Retinal pigment epithelial cell (primary cell): ENCODE results near the gene SLC25A48.

ENCODE experiments used
- DNase-seq: peaks from one replicate; pipeline ENCODE4 v3.0.0-alpha.2; 2010; ENCODE audit warnings: low read depth
- H3K4me3 ChIP-seq: 2 replicates; pipeline ENCODE4 v1.5.1; 2011; ENCODE audit warnings: mild to moderate bottlenecking, low read length, control low read depth, moderate library complexity
- TF ChIP-seq, protein P1 (sequence below): conservative IDR thresholded peaks from 2 replicates; pipeline ENCODE4 v1.5.1; 2011; ENCODE audit warnings: low read depth, low read length, control low read depth, inconsistent platforms

Gene SLC25A48

DNA sequence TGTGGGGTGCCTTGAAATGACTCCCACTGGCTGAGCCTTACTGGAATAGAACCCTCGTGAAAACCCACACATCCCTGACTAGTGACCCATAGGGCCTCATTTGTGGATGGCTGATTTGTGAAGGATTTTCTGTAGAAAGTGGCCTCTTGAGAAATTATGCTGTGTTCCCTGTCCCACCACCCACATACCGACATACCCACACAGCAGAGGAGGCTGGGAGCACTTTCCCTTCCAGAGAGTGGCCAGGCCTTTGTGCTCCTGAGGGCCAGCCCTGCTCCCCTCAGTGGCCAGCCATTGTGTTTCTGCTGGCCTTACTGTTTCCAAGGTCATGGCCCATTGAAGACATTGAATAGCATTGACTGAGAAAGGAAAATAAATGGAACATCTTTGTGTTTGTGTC, 31.6 kb downstream of the SLC25A48 start:
- TF ChIP-seq, protein P1, sequence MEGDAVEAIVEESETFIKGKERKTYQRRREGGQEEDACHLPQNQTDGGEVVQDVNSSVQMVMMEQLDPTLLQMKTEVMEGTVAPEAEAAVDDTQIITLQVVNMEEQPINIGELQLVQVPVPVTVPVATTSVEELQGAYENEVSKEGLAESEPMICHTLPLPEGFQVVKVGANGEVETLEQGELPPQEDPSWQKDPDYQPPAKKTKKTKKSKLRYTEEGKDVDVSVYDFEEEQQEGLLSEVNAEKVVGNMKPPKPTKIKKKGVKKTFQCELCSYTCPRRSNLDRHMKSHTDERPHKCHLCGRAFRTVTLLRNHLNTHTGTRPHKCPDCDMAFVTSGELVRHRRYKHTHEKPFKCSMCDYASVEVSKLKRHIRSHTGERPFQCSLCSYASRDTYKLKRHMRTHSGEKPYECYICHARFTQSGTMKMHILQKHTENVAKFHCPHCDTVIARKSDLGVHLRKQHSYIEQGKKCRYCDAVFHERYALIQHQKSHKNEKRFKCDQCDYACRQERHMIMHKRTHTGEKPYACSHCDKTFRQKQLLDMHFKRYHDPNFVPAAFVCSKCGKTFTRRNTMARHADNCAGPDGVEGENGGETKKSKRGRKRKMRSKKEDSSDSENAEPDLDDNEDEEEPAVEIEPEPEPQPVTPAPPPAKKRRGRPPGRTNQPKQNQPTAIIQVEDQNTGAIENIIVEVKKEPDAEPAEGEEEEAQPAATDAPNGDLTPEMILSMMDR = no peak
- no peak overlapping the region for H3K4me3 ChIP-seq
- DNase-seq = no peak

DNA sequence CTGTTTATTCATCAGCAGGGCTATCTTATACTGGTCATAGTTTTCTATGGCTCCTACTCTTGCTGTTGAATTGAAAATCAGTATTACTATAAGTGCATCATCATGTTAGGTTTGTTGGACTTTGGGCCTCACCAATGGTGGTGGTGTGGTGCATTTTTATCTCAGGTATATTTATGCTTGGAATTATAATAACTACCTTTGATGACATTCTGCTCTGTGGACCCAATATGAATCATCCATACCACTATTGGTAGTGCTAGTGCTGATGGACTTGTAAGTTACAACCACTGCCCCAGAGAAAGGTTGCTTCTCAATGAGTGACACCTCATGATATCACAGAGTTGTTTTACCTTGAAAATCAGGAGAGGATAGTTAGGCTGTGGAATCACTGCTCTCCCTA, 33.1 kb downstream of the SLC25A48 start:
- TF ChIP-seq, protein P1 = no peak
- DNase-seq = no peak
- H3K4me3 ChIP-seq = no peak overlapping the region

DNA sequence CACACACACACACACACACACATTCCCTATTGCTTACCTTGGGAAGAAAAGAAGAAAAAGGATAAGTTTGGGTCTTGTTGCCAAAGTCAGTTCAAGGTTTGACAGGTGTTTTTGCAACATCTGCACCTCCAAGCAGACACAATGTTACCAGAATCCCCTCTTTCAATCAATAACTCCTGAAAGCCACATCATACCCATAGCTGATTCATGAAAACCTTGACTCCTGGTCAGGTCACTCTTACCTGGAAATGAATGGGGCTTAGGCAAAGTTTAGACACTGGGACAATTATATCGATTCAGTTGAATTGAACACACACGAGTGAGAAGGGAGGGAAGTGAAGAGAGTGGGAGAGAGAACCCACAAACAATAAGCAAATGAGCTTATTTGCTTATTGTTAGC, 34.2 kb downstream of the SLC25A48 start:
- H3K4me3 ChIP-seq = no peak overlapping the region
- DNase-seq = no peak
- TF ChIP-seq, protein P1 = no peak

DNA sequence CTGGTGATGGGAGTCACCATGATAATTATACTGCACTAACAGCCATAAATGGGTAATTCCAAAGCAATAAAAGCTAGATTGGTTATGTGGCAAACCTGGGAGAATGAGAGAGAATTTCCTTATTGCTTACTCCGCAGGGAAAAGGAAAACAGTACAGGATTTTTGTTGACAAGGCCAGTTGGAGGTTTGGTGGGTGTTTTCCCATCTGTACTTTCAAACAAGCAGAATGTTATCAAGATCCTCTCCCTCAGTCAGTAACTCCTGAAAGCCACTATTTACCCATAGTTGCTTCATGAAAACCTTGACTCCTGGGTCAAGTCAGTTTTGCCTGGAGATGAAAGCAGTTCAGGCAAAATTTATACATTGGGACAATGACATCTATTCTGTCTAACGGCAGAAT, 34.8 kb downstream of the SLC25A48 start:
- TF ChIP-seq, protein P1 = no peak
- DNase-seq = no peak
- H3K4me3 ChIP-seq = no peak overlapping the region

DNA sequence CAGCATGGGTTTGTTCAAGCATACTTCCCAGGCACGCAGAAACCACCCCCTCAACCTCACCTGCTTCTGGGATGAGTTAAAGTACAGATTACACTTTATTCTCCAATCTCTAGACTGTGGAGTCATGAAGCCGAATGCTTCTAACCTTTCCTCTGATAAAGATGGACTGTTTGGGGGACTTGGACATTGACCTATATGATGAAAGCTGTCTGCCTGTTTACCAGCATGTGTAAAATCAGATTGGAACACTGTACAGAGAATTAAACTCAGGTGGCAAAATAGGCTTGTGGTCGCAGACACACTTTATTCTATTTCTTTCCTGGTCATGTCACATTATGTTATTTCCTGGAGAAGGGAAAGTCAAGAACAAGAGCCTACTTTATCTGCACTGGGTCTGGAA, 35.5 kb downstream of the SLC25A48 start:
- H3K4me3 ChIP-seq = no peak overlapping the region
- no peak for DNase-seq
- TF ChIP-seq, protein P1 = no peak

DNA sequence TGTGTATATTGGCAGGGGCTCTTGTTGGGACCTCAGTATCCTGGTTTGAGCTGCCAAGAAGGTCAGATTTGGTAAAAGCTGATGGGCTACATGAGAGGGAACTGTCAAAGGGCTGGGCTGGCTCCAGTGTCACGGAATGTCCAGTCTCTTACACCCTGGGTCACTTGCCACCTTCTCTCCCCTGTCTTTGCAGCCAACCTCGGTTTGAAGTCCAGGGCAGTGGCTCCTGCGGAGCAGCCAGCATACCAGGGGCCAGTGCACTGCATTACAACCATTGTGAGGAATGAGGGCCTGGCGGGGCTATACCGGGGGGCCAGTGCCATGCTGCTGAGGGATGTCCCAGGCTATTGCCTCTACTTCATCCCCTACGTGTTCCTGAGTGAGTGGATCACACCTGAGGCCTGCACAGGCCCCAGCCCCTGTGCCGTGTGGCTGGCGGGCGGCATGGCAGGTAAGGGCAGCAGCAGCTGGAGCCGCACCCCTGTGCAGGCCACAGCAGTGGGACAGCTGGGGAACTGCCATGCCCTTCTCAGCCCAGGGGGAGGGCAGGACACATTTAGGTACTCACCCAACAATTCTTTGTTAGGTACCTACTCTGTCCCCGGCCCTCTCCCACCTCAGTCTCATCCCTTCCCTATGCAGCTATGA, 36.9 kb downstream of the SLC25A48 start:
- TF ChIP-seq, protein P1 = no peak
- no peak overlapping the region for H3K4me3 ChIP-seq
- DNase-seq = no peak

DNA sequence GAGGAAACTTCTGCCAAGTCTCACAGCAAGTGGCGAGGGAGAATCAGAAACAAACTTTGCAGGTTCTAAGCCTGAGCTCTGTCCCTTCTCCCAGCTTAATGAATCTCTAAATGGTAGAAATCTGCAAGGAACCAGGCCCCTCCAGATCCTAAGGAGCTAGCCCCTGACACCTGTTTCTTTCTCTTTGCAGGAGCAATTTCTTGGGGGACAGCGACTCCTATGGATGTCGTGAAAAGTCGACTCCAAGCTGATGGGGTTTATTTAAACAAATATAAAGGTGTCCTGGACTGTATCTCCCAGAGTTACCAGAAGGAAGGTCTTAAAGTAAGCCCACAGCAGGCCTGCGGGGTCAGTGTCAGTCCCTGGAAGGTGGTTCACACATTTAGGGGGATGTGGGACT, 39.4 kb downstream of the SLC25A48 start:
- TF ChIP-seq, protein P1 = no peak
- DNase-seq = no peak
- H3K4me3 ChIP-seq = no peak overlapping the region
